A549 (cell line): ENCODE data around the gene SYTL3.

ENCODE experiments used
- EP300 ChIP-seq, 2 experiments: fragments of >200 bp; sonication (Bioruptor Twin); formaldehyde crosslinking; IDR thresholded peaks; 2 replicates in 1 of 2; 3 replicates in 1 of 2; pipeline ENCODE4 v1.6.1; 2016 to 2017
- RFX5 ChIP-seq: fragments of 450-650 bp; IDR thresholded peaks from 2 replicates; pipeline ENCODE4 v1.7.1; 2014; ENCODE audit warnings: antibody characterized with exemption, mild to moderate bottlenecking, moderate library complexity
- SMC3 ChIP-seq: fragments of >200 bp; sonication (Bioruptor Twin); formaldehyde crosslinking; IDR thresholded peaks from 3 replicates; pipeline ENCODE4 v1.6.1; 2018; ENCODE audit warnings: inconsistent platforms
- TF ChIP-seq, protein P1 (sequence below): fragments of >200 bp; sonication (Bioruptor Twin); formaldehyde crosslinking; IDR thresholded peaks from 3 replicates; pipeline ENCODE4 v1.5.1; 2016
- TF ChIP-seq, protein P2 (sequence below): fragments of 450-650 bp; IDR thresholded peaks from 2 replicates; pipeline ENCODE4 v1.6.1; 2014; ENCODE audit warnings: antibody characterized with exemption

DNA sequence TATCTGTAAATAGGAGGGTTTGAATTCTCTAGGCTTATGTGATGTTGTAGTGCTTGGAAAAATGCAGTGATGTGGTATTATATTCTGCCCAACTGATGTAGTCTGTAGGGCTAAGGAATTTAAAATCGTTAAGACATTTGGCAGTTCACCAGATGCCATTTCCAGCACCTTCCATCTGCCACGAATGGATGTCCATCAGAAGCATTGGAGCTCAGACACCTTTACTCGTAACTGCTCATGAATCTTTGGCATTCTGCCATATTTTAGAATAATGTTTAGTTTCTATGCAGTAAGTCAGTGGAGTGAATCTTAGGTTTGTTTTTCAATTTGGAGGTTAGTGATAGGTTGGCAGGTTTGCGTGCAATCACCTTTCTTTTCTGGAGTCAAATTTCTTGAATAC is 2.4 kb upstream of the SYTL3 start:
- TF ChIP-seq, protein P1, sequence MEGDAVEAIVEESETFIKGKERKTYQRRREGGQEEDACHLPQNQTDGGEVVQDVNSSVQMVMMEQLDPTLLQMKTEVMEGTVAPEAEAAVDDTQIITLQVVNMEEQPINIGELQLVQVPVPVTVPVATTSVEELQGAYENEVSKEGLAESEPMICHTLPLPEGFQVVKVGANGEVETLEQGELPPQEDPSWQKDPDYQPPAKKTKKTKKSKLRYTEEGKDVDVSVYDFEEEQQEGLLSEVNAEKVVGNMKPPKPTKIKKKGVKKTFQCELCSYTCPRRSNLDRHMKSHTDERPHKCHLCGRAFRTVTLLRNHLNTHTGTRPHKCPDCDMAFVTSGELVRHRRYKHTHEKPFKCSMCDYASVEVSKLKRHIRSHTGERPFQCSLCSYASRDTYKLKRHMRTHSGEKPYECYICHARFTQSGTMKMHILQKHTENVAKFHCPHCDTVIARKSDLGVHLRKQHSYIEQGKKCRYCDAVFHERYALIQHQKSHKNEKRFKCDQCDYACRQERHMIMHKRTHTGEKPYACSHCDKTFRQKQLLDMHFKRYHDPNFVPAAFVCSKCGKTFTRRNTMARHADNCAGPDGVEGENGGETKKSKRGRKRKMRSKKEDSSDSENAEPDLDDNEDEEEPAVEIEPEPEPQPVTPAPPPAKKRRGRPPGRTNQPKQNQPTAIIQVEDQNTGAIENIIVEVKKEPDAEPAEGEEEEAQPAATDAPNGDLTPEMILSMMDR, result no peak
- TF ChIP-seq, protein P2, sequence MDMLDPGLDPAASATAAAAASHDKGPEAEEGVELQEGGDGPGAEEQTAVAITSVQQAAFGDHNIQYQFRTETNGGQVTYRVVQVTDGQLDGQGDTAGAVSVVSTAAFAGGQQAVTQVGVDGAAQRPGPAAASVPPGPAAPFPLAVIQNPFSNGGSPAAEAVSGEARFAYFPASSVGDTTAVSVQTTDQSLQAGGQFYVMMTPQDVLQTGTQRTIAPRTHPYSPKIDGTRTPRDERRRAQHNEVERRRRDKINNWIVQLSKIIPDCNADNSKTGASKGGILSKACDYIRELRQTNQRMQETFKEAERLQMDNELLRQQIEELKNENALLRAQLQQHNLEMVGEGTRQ, result no peak
- TF ChIP-seq EP300 (IDR thresholded peaks at IDR 0.05) (no peak), SMC3 (no peak), RFX5 (no peak)
